ENCODE data around the gene LARGE2.

The LARGE2 gene

GRCh38 chr11:45890886-45891550 lies 31.4 kb upstream of the LARGE2 start:
- Histone ChIP-seq H3K4me3 (ENCODE audit: low read depth in 1 of 2, low read length in 1 of 2) (no peak overlapping the region), H3K27ac (no peak overlapping the region), H3K27me3 (peaks cover 87% of the 10 kb centered on the region), H3K36me3 (no peaks in the 10 kb centered on the region), H3K4me1 (ENCODE audit: control insufficient read depth in 1 of 2, insufficient read depth in 1 of 2, low read depth in 1 of 2, low read length in 1 of 2) (peaks cover under 1 to 1% of the 10 kb centered on the region in 2 experiments), H3K9me3 (no peaks in the 10 kb centered on the region)
- TF ChIP-seq CTCF (IDR thresholded peaks at IDR 0.05) = no peak

GRCh38 chr11:45892856-45893255 lies 29.6 kb upstream of the LARGE2 start:
- TF ChIP-seq CTCF (IDR thresholded peaks at IDR 0.05) = no peak
- no peaks in the 10 kb centered on the region for H3K9me3 ChIP-seq
- peaks cover 87% of the 10 kb centered on the region for H3K27me3 ChIP-seq
- no peak overlapping the region for H3K4me3 ChIP-seq (ENCODE audit: low read depth in 1 of 2, low read length in 1 of 2)
- no peak overlapping the region for H3K27ac ChIP-seq
- no peaks in the 10 kb centered on the region for H3K36me3 ChIP-seq
- no peaks in the 10 kb centered on the region for H3K4me1 ChIP-seq (ENCODE audit: control insufficient read depth in 1 of 2, insufficient read depth in 1 of 2, low read depth in 1 of 2, low read length in 1 of 2)

- H3K9me3 ChIP-seq = no peaks in the 10 kb centered on the region
- no peak overlapping the region for H3K4me3 ChIP-seq (ENCODE audit: low read depth in 1 of 2, low read length in 1 of 2)
- H3K27me3 ChIP-seq = peaks cover 91% of the 10 kb centered on the region
- H3K36me3 ChIP-seq = no peaks in the 10 kb centered on the region
- peaks cover 0 to 5% of the 10 kb centered on the region in 2 experiments for H3K4me1 ChIP-seq (ENCODE audit: control insufficient read depth in 1 of 2, insufficient read depth in 1 of 2, low read depth in 1 of 2, low read length in 1 of 2)
- H3K27ac ChIP-seq = no peak overlapping the region
- TF ChIP-seq CTCF (IDR thresholded peaks at IDR 0.05) = no peak
These were observed 27.8 kb upstream of the LARGE2 start for GRCh38 chr11:45894555-45895247.

- no peak for TF ChIP-seq CTCF (IDR thresholded peaks at IDR 0.05)
- peaks cover 93% of the 10 kb centered on the region for H3K27me3 ChIP-seq
These were observed 26.8 kb upstream of the LARGE2 start for GRCh38 chr11:45895553-45896259.

GRCh38 chr11:45896422-45896984 lies 26.0 kb upstream of the LARGE2 start:
- Histone ChIP-seq H3K36me3 (no peaks in the 10 kb centered on the region), H3K9me3 (no peaks in the 10 kb centered on the region), H3K4me1 (ENCODE audit: control insufficient read depth in 1 of 2, insufficient read depth in 1 of 2, low read depth in 1 of 2, low read length in 1 of 2) (peaks cover 0 to 8% of the 10 kb centered on the region in 2 experiments), H3K27ac (no peak overlapping the region), H3K27me3 (peaks cover 93% of the 10 kb centered on the region), H3K4me3 (ENCODE audit: low read depth in 1 of 2, low read length in 1 of 2) (no peak overlapping the region)
- no peak for TF ChIP-seq CTCF (IDR thresholded peaks at IDR 0.05)

More at GRCh38 chr11:45895553-45896259, 26.8 kb upstream of the LARGE2 start:
- Histone ChIP-seq H3K4me1 (ENCODE audit: control insufficient read depth in 1 of 2, insufficient read depth in 1 of 2, low read depth in 1 of 2, low read length in 1 of 2) (peaks cover 0 to 8% of the 10 kb centered on the region in 2 experiments), H3K4me3 (ENCODE audit: low read depth in 1 of 2, low read length in 1 of 2) (no peak overlapping the region), H3K27ac (no peak overlapping the region), H3K36me3 (no peaks in the 10 kb centered on the region), H3K9me3 (no peaks in the 10 kb centered on the region)

Data from neutrophil (primary cell).